ENCODE data around the gene ZMYND12. TPM values are rescaled to one million over a fixed set of nuclear protein-coding genes. Genes with fewer than 3 reads are reported as not detected.

Gene ZMYND12
- total and polyA plus RNA-seq, 10 donors, result 0.46 to 4.3 (median 1.3) TPM; not detected in 1

DNA sequence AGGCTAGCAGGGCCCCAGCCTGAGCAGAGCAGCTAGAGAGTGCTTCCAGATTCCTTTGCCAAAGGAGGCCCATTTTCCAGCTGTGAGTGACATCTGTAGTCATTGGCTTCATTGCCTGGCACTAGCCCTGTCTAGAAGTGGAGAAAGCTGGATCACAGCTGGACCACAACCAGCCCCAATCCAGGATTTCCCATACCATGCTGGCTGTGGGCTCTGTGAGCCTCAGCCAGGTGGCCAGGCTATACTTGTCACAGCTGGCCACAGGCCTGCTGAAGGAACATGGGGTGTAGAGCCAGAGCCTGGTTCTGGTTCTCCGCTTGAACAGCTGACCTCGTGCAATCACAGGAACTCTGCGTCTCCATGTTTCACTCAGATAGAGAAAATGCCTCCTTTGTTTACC, 38.7 kb downstream of the ZMYND12 start:
- H3K4me1 ChIP-seq, result no peaks in the 10 kb centered on the region
- DNase-seq, result no peak
- TF ChIP-seq, protein P1, sequence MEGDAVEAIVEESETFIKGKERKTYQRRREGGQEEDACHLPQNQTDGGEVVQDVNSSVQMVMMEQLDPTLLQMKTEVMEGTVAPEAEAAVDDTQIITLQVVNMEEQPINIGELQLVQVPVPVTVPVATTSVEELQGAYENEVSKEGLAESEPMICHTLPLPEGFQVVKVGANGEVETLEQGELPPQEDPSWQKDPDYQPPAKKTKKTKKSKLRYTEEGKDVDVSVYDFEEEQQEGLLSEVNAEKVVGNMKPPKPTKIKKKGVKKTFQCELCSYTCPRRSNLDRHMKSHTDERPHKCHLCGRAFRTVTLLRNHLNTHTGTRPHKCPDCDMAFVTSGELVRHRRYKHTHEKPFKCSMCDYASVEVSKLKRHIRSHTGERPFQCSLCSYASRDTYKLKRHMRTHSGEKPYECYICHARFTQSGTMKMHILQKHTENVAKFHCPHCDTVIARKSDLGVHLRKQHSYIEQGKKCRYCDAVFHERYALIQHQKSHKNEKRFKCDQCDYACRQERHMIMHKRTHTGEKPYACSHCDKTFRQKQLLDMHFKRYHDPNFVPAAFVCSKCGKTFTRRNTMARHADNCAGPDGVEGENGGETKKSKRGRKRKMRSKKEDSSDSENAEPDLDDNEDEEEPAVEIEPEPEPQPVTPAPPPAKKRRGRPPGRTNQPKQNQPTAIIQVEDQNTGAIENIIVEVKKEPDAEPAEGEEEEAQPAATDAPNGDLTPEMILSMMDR (IDR thresholded peaks at IDR 0.05 in 8 of 11, conservative IDR thresholded peaks at IDR 0.05 in 3 of 11), result no peak

GRCh38 chr1:42414551-42415496, 41.0 kb downstream of the ZMYND12 start:
- Histone ChIP-seq H3K27me3 (replicated peaks in 1 of 7) (no peaks in the 10 kb centered on the region), H3K4me3 (no peak overlapping the region), H3K27ac (no peak overlapping the region), H3K9me3 (no peaks in the 10 kb centered on the region), H3K4me1 (no peaks in the 10 kb centered on the region), H3K36me3 (no peaks in the 10 kb centered on the region)
- DNase-seq, result no peak
- 85 to 90% (median 88%) methylated on average over 17 of the region's 17 CpGs for WGBS, 5 donors
- TF ChIP-seq, protein P1 (IDR thresholded peaks at IDR 0.05 in 8 of 11, conservative IDR thresholded peaks at IDR 0.05 in 3 of 11), result no peak
- no peak for TF ChIP-seq POLR2A (IDR thresholded peaks at IDR 0.05)
- no peak for TF ChIP-seq POLR2AphosphoS5 (IDR thresholded peaks at IDR 0.05)
- intact Hi-C loops (cut with DNase I; ENCODE audit: low total_unique reads), result no loop called here

More for the DNA sequence above, 38.7 kb downstream of the ZMYND12 start:
- H3K4me3 ChIP-seq, result no peak overlapping the region
- H3K9me3 ChIP-seq, result no peaks in the 10 kb centered on the region
- intact Hi-C loops (cut with DNase I; ENCODE audit: low total_unique reads), result no loop called here
- H3K27ac ChIP-seq, result no peak overlapping the region
- 53 to 100% (median 87%) methylated on average over 3 of the region's 3 CpGs for WGBS, 5 donors
- no peaks in the 10 kb centered on the region for H3K27me3 ChIP-seq (replicated peaks in 1 of 7)
- no peaks in the 10 kb centered on the region for H3K36me3 ChIP-seq

GRCh38 chr1:42403880-42404400, 51.9 kb downstream of the ZMYND12 start:
- intact Hi-C loops (cut with DNase I; ENCODE audit: low total_unique reads), result loop anchor here (10.0 kb wide), 1 partner anchor 231 kb away; no protein-coding TSS in a partner anchor
- no peaks in the 10 kb centered on the region for H3K4me1 ChIP-seq
- no peak overlapping the region for H3K4me3 ChIP-seq
- no peak for TF ChIP-seq POLR2A (IDR thresholded peaks at IDR 0.05)
- no peak for TF ChIP-seq POLR2AphosphoS5 (IDR thresholded peaks at IDR 0.05)
- TF ChIP-seq, protein P1 (IDR thresholded peaks at IDR 0.05 in 8 of 11, conservative IDR thresholded peaks at IDR 0.05 in 3 of 11), result no peak
- no peaks in the 10 kb centered on the region for H3K9me3 ChIP-seq
- no peak for DNase-seq
- H3K36me3 ChIP-seq, result no peaks in the 10 kb centered on the region
- WGBS, 5 donors, result 96 to 100% (median 100%) methylated on average over 1 of the region's 1 CpG
- H3K27me3 ChIP-seq (replicated peaks in 1 of 7), result no peaks in the 10 kb centered on the region
- no peak overlapping the region for H3K27ac ChIP-seq

Measured in spleen (tissue), 11 donors.